ENCODE measurements around the gene PEMT.

PEMT gene

GRCh38 chr17:17456251-17456650 lies 135.3 kb downstream of the PEMT start:
- Mint-ChIP-seq H3K27me3 (no peaks in the 10 kb centered on the region), H3K27ac (no peak overlapping the region), H3K4me3 (no peak overlapping the region), H3K36me3 (no peaks in the 10 kb centered on the region), H3K9me3 (ENCODE audit: low read depth) (peaks cover 6% of the 10 kb centered on the region), H3K4me1 (ENCODE audit: low read depth) (no peaks in the 10 kb centered on the region)

All from activated naive CD8-positive, alpha-beta T cell (primary cell).